Midbrain (tissue), 1 donor: ENCODE data around the gene RPS23.

ENCODE experiments used
- DNase-seq: peaks from one replicate; lab custom pipeline; 2025; lab: John Stamatoyannopoulos, UW

Gene RPS23

GRCh38 chr5:82244854-82245635, 33.1 kb downstream of the RPS23 start:
- peak; percentile 47 for DNase-seq

- no peak for DNase-seq
Observed at GRCh38 chr5:82244151-82244550, 34.0 kb downstream of the RPS23 start.

GRCh38 chr5:82234885-82235284, 43.3 kb downstream of the RPS23 start:
- DNase-seq: no peak

GRCh38 chr5:82225525-82226172, 52.5 kb downstream of the RPS23 start:
- peak; percentile 75 for DNase-seq
